Medulla oblongata (tissue), 1 donor: ENCODE measurements around the gene ZNF792.
"Not testable (repeated sequence)": the region's sequence is repeated elsewhere in the genome, so short reads cannot be mapped to it uniquely, and the experiment has no call there.

Experiments
- DNase-seq: peaks from one replicate; pipeline ENCODE4 v3.0.0-alpha.2; 2015; ENCODE audit errors: extremely low spot score

ZNF792 gene

GRCh38 chr19:34963573-34964406 lies at the start of gene ZNF792:
ZNF792 (minus strand) TSS chr19:34964229; CDS start chr19:34963662, 567 bp downstream.
- peak; percentile 62 for DNase-seq

- DNase-seq: peak; percentile 58
Observed at GRCh38 chr19:35013041-35013819, 49.2 kb upstream of the ZNF792 start.

DNA sequence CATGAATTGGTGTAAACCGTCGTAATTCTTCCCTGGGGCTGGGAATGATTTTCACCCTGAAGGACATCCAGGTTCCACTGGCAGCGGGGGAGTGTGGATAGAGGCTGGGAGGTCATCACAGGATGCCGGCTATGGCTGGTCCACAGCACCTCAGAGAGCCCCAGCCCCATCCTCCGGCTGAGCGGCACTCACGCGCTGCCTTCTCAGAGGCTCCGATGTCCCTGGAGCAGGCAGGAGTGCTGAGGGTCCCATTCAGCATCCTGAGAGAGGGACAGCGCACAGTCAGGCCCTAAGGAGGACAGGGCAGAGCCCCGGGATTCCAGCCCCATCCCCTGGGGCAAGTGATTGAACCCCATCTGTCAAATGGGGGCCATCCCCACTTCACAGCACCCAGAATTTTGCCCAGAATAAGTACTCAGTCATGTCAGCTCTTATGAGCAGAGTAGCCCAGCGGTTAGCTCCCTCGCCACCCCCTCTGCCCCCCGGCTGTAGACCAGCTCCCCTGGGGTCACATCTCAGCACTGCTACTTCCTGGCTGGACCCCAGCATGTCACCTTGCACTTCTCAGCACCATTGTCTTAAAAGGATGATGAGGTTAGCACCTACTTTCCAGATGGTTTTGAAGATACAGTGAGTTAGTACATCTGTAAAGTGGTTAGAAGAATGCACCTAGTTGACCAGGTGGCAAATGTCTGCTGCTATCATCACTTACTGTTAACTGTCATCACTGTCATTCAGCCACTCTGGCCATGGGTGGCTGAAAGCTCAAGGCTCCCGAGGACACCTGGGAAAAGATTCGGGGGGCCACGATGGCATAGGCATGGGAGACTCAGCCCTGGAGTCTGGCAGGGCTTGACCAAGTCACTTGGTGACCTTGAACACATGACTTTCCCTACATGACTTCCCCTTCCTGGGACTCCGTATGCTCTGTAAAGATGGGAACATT lies 48.0 kb upstream of the ZNF792 start:
- no peak for DNase-seq

DNA sequence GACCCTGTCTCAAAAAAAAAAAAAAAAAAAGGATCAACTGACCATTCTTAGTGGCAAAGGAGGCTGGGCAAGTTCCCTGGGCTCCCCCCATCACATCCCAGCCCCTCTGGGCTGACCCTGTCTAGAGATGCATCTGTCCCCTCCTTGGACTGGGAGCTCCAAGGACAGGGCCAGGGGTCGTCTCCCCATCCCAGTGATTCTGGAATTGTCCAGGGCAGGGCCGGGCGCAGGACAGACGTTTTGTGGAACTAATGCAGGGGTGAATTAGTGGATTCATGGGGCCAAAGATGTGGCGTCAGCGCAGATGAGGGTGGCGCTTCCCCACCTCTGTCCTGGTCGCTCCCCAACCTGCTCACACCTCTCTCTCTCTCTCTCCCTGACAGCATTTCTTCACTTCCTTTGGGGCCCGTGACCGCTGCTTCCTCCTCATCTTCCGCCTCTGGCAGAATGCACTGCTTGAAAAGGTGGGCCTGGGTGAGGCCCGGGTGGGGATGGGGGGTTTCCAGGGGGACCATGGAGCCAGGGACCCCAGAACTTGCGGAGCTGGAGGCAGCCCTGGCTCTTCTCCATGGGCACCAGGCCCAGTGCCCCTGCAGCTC lies 47.2 kb upstream of the ZNF792 start:
- no peak for DNase-seq

- DNase-seq: no peak
Observed at GRCh38 chr19:35009424-35010415, 45.7 kb upstream of the ZNF792 start.

DNA sequence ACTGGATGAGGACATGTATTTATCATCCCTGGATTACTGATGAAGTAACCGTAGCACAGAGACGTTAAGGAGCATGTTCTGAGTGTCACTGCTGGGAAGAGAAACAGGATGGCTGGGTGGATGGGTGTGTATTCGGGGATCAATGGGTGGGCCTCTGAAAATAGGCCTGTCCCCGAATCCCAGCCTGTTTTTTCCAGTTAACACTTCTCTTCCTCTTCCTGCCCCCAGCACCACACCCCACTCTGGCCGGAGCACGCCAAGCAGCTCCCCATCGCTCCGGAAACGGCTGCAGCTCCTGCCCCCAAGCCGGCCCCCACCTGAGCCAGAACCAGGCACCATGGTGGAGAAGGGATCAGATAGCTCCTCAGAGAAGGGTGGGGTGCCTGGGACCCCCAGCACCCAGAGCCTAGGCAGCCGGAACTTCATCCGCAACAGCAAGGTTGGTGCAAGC lies 44.9 kb upstream of the ZNF792 start:
- no peak for DNase-seq

DNA sequence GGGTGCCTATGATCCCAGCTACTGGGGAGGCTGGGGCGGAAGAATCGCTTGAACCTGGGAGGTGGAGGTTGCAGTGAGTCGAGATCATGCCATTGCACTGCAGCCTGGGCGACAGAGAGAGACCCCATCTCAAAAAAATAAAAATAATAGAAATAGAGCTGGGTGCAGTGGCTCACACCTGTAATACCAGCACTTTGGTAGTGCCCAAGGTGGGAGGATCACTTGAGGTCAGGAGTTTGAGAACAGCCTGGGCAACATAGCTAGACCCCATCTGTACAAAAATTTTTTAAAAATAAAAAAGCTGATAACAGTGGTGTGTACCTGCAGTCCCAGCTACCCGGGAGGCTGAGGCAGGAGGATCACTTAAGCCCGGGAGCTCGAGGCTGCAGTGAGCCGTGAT lies 43.4 kb upstream of the ZNF792 start:
- DNase-seq: not testable (repeated sequence)

GRCh38 chr19:35006999-35007365 lies 43.0 kb upstream of the ZNF792 start:
- no peak for DNase-seq

DNA sequence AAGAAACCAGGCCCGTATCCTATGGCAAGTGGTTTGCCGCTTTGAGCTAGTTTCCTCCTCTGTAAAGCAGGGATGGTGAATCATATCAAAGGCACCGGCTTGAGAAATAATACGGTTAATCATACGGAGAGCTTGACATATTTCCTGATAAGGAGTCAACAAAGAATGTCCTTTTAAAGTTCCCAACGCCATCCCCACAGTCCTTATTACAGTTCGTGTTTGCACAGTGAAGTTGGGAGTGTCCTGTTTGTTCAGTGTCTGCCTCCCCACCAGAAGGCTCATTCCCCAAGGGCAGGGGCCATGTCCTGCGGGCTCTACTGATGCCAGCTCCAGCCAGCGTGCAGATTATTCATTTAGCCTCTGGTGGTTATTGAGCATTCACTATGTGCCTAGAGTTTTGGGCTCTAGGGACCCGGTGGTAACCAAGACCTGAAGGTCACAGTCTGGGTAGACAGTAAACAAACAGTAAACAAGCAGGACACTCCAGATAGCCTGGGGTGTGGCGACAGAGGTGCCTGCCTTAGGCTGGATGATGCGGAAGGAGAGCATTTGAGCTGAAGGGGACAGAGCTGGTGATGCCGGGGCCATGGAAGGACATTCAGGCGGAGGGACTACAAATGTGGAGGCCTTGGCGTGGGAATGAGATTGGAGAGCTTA lies 42.4 kb upstream of the ZNF792 start:
- no peak for DNase-seq

- not testable (repeated sequence) for DNase-seq
Observed at GRCh38 chr19:35006007-35006341, 41.9 kb upstream of the ZNF792 start.

- DNase-seq: no peak
Observed at GRCh38 chr19:35005256-35005977, 41.4 kb upstream of the ZNF792 start.

DNA sequence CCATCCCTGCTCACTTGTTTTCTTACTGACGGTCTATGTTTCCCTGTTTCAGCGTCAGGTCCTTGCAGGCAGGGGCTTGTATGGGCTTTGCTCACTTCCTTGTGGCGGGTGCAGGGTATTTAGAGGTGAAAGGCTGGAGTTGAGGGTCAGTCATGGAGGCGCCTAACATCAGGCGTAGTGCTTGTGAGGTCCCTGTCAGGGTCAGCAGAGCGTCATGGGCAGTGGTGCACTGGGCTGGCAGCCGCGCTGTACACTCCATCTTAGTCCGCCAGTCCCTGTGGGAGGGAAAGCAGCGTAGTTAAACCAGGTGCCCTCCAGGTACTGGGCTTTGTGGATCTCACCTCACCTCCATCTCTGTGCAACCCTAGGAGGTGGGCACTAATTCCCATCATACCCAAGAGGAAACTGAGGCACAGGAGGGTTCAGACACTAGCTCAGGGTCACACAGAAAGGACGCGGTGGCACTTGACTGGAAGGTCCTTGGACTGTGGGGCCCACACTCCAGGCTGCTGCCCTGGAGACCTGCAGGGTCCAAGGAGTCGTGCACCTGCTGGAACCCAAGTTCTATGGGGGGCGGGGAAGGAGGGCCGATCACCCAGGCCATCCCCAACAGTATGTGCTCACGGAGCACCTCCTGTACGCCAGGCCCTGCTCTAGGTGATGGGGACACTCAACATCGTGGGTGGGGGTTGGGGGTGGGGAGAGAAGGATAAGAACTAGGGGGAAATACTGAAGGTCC lies 40.7 kb upstream of the ZNF792 start:
- DNase-seq: no peak

DNA sequence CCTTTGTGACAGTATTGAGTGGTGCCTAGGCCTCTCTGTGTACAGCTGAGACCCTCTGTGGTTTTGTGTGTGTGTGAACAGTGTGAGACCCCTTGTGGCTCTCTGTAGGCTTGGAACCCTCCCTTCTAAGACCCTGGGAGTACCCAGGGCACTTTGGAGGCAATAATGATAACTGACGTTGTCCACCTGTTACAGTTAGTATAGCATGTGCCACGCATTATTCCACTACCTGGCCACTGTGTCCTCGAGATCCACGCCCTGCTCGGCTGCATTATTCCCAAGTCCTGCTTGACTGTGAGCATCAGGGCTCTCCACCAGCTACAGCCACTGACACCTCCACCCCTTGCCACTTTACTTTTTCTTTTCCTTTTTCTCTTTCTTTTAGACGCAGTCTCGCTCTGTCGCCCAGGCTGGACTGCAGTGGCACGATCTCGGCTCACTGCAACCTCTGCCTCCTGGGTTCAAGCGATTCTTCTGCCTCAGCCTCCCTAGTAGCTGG lies 38.1 kb upstream of the ZNF792 start:
- no peak for DNase-seq

GRCh38 chr19:35000647-35001501 lies 36.8 kb upstream of the ZNF792 start:
- no peak for DNase-seq

GRCh38 chr19:35000338-35000646 lies 36.3 kb upstream of the ZNF792 start:
- no peak for DNase-seq

DNA sequence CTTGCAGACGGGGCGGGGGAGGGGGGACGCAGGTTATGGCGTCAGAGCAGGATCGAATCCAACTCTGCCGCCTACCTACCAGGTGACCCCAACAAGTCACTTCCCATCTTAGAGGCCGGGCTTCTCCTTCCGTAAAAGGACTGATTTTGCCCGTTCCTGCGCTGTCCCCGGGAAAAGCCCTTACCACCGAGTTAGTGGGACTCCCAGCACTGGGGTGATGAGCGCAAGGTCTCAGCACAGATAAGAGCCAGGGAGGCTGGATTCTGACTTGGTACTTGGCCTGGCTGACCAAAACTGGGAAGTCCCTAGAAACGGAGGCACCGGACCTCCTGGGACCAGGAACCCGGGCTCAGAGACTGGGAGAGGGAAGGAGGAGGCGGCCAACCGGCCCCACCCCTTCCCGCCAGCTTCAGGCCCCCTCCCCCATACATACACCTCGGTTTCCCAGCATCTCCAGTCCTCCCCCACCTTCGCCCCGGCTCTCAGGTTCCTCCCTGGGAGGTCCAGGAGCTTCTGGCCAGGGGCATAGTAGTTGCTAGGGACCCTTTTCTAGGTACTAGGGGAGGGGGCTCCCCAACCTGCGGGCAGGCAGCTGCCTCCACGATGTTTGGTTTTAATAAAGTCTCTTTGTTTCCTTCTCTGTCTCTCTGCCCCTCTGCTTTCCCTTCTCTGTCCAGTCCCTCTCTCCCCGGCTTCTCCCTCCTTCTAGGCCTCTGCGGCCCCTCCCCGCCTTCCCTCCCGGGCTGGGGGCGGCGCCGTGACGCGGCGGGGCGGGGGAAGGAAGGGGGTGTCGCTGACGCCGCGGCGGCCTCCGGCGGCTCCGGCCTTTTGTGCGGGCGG lies 35.7 kb upstream of the ZNF792 start, which contains the start of gene GRAMD1A:
TSS of gene GRAMD1A (plus strand) at position 826 of the 840 bp plus-strand sequence. CDS start 156 bp downstream, outside the sequence.
- peak; percentile 94 for DNase-seq
